Vagina (tissue), 2 donors: ENCODE measurements around the gene ANO6.

Source experiments
- POLR2A ChIP-seq, 2 donors: fragments of 450-650 bp; IDR thresholded peaks; one replicate each; pipeline ENCODE4 v1.6.1; 2017; ENCODE audit warnings: antibody characterized with exemption in 2 of 2, mild to moderate bottlenecking in 2 of 2, moderate library complexity in 2 of 2
- POLR2AphosphoS5 ChIP-seq, 2 donors: sonication (generic); formaldehyde crosslinking; IDR thresholded peaks; one replicate each; pipeline ENCODE4 v1.9.0; 2017; ENCODE audit warnings: antibody characterized with exemption in 2 of 2, mild to moderate bottlenecking in 2 of 2, low read depth in 1 of 2; ENCODE audit not compliant: insufficient read depth in 1 of 2
- TF ChIP-seq, protein P1 (sequence below), 3 experiments: fragments of 450-650 bp in 2 of 3; fragments of 200-600 bp in 1 of 3; sonication (generic) in 1 of 3; IDR thresholded peaks; one replicate each; pipeline ENCODE4 v1.5.1; 2017 to 2019; ENCODE audit warnings: antibody characterized with exemption in 3 of 3, mild to moderate bottlenecking in 2 of 3, moderate library complexity in 2 of 3

DNA sequence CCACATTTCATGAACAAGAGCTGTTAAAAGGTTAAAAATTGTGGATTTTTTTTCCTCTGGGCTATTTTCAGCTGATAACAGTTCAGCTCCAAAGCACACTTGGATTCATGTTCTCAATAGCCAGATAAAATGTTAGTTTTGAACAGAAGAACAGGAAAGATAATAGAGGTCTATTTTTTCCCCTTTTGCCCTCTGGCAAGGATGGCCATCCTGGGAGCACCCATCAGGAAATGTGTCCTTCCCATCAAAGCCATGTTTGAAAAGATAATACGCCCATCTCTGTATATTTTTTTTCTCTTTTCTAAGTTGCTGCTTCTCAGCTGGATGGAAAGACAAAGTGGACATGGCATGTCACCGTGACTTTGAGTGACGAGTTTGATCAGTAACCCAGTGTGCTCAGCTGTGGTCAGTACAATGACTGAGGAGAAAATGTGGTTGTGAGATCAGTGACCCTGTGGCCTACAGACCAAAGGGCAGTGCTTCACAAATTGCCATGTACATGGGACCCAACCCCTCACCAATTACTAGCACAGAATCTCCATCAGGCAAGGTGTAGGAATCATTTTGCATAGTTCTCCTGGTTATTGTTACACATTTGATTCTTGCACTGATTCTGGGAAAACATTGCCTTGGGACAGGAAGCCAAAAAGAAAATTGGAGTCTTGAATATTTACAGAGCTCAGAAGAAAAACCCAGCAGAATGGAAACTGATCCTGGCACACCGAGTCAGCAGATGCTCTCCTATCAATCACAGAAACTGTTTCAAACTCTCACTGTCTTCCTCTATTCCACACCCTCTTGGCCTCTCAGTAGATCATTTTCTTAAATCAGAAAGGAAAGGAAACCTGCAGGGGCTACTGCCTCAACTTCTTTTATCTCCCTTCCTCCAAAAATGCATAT, 64.3 kb downstream of the ANO6 start:
- TF ChIP-seq, protein P1, sequence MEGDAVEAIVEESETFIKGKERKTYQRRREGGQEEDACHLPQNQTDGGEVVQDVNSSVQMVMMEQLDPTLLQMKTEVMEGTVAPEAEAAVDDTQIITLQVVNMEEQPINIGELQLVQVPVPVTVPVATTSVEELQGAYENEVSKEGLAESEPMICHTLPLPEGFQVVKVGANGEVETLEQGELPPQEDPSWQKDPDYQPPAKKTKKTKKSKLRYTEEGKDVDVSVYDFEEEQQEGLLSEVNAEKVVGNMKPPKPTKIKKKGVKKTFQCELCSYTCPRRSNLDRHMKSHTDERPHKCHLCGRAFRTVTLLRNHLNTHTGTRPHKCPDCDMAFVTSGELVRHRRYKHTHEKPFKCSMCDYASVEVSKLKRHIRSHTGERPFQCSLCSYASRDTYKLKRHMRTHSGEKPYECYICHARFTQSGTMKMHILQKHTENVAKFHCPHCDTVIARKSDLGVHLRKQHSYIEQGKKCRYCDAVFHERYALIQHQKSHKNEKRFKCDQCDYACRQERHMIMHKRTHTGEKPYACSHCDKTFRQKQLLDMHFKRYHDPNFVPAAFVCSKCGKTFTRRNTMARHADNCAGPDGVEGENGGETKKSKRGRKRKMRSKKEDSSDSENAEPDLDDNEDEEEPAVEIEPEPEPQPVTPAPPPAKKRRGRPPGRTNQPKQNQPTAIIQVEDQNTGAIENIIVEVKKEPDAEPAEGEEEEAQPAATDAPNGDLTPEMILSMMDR (IDR thresholded peaks at IDR 0.05) = no peak
- no peak for TF ChIP-seq POLR2AphosphoS5 (IDR thresholded peaks at IDR 0.05; ENCODE audit: insufficient read depth in 1 of 2, low read depth in 1 of 2)
- TF ChIP-seq POLR2A (IDR thresholded peaks at IDR 0.05) = no peak
